IMR-90 (cell line): ENCODE measurements around the gene KAT2B. TPM values are rescaled to one million over a fixed set of nuclear protein-coding genes. Genes with fewer than 3 reads are reported as not detected.

Experiments used
- ATAC-seq: fragments of 200-7000 bp; cut with Tn5 transposase; 2 replicates; pipeline ENCODE4 v1.9.1; 2020; ENCODE audit warnings: low read depth, mild to moderate bottlenecking, moderate library complexity
- BruUV-seq: library from RNA; stranded (reverse); fragments of 400-500 nt; replicated peaks from 2 replicates; lab custom pipeline; 2021; lab: Mats Ljungman, UMichigan
- CTCF ChIA-PET: fragments of 300-600 bp; formaldehyde crosslinking; extraction: SDS; loops from one replicate; lab custom pipeline; 2021; ENCODE audit warnings: antibody characterized with exemption; lab: Yijun Ruan, JAX
- POLR2A ChIA-PET: fragments of 300-600 bp; sonication (Branson Sonifier 250); formaldehyde crosslinking; loops from one replicate; lab custom pipeline; 2022; ENCODE audit warnings: antibody characterized with exemption; ENCODE audit not compliant: unreplicated experiment; lab: Charles Lee
- DNase-seq: peaks from one replicate; pipeline ENCODE4 v3.0.0; 2013
- H2AFZ ChIP-seq: replicated peaks from 2 replicates; pipeline ENCODE3; 2013; ENCODE audit warnings: low read length, mild to moderate bottlenecking; ENCODE audit not compliant: poor library complexity
- H2AK5ac ChIP-seq: 2 replicates; pipeline ENCODE4 v1.6.1; 2013; ENCODE audit warnings: low read depth, low read length, inconsistent platforms
- H2AK9ac ChIP-seq: replicated peaks from 2 replicates; pipeline ENCODE3; 2013; ENCODE audit warnings: mild to moderate bottlenecking, low read depth, low read length, moderate library complexity; ENCODE audit not compliant: poor library complexity
- H2BK120ac ChIP-seq: 2 replicates; pipeline ENCODE4 v1.6.1; 2013; ENCODE audit warnings: low read depth, low read length, inconsistent platforms
- H2BK15ac ChIP-seq: 3 replicates; pipeline ENCODE4 v1.6.1; 2013; ENCODE audit warnings: low read depth, low read length, inconsistent platforms
- H2BK20ac ChIP-seq: 2 replicates; pipeline ENCODE4 v1.6.1; 2013; ENCODE audit warnings: low read depth, mild to moderate bottlenecking, inconsistent platforms, low read length, moderate library complexity
- H2BK5ac ChIP-seq: 2 replicates; pipeline ENCODE4 v1.6.1; 2013; ENCODE audit warnings: mild to moderate bottlenecking, low read depth, low read length, inconsistent platforms; ENCODE audit not compliant: poor library complexity, severe bottlenecking
- H3K14ac ChIP-seq: replicated peaks from 2 replicates; pipeline ENCODE4 v1.6.1; 2013; ENCODE audit warnings: low read depth, low read length, inconsistent platforms
- H3K18ac ChIP-seq: 2 replicates; pipeline ENCODE4 v1.6.1; 2013; ENCODE audit warnings: low read depth, low read length, control low read depth
- H3K23ac ChIP-seq: 2 replicates; pipeline ENCODE4 v1.6.1; 2013; ENCODE audit warnings: low read depth, low read length, inconsistent platforms
- H3K27ac ChIP-seq: 2 replicates; pipeline ENCODE4 v1.5.1; 2013; ENCODE audit warnings: mild to moderate bottlenecking, control low read depth, low read length; ENCODE audit not compliant: insufficient read depth
- H3K27me3 ChIP-seq: 2 replicates; pipeline ENCODE4 v1.6.1; 2013; ENCODE audit warnings: low read length; ENCODE audit not compliant: control insufficient read depth, insufficient read depth
- H3K36me3 ChIP-seq: 2 replicates; pipeline ENCODE4 v1.6.1; 2013; ENCODE audit warnings: low read length, mixed read lengths; ENCODE audit not compliant: control insufficient read depth, insufficient read depth
- H3K4ac ChIP-seq: 2 replicates; pipeline ENCODE4 v1.6.1; 2013; ENCODE audit warnings: low read depth, low read length, inconsistent platforms
- H3K4me1 ChIP-seq: 2 replicates; pipeline ENCODE4 v1.6.1; 2013; ENCODE audit warnings: low read length, mixed read lengths; ENCODE audit not compliant: control insufficient read depth, insufficient read depth
- H3K4me2 ChIP-seq: 2 replicates; pipeline ENCODE4 v1.6.1; 2013; ENCODE audit warnings: low read depth, mild to moderate bottlenecking, control low read depth, low read length, moderate library complexity
- H3K4me3 ChIP-seq: 2 replicates; pipeline ENCODE4 v1.5.1; 2013; ENCODE audit warnings: low read depth, mild to moderate bottlenecking, control low read depth, low read length, moderate library complexity; ENCODE audit not compliant: insufficient read depth
- H3K56ac ChIP-seq: 2 replicates; pipeline ENCODE4 v1.6.1; 2013; ENCODE audit warnings: low read length, inconsistent platforms; ENCODE audit not compliant: insufficient read depth; ENCODE audit errors: extremely low read depth
- H3K79me1 ChIP-seq, 2 experiments: 2 replicates each; pipeline ENCODE4 v1.6.1; 2013; ENCODE audit warnings: low read length in 2 of 2, inconsistent platforms in 1 of 2, low read depth in 1 of 2
- H3K9ac ChIP-seq: 2 replicates; pipeline ENCODE4 v1.6.1; 2013; ENCODE audit warnings: low read depth, low read length, control low read depth
- H3K9me1 ChIP-seq: 2 replicates; pipeline ENCODE4 v1.6.1; 2013; ENCODE audit warnings: low read length, inconsistent platforms; ENCODE audit not compliant: insufficient read depth
- H3K9me3 ChIP-seq: 2 replicates; pipeline ENCODE4 v1.6.1; 2013; ENCODE audit warnings: low read length; ENCODE audit not compliant: control insufficient read depth, insufficient read depth
- H4K20me1 ChIP-seq: 2 replicates; pipeline ENCODE4 v1.6.1; 2013; ENCODE audit warnings: low read length, inconsistent platforms; ENCODE audit not compliant: insufficient read depth
- H4K5ac ChIP-seq: 2 replicates; pipeline ENCODE4 v1.6.1; 2013; ENCODE audit warnings: mild to moderate bottlenecking, low read depth, low read length, control low read depth
- H4K8ac ChIP-seq, 2 experiments: 2 replicates each; pipeline ENCODE4 v1.6.1; 2013; ENCODE audit warnings: low read depth in 2 of 2, low read length in 2 of 2, control low read depth in 1 of 2, inconsistent platforms in 1 of 2
- H4K91ac ChIP-seq: 2 replicates; pipeline ENCODE4 v1.6.1; 2013; ENCODE audit warnings: low read depth, low read length, inconsistent platforms; ENCODE audit not compliant: insufficient read depth
- CEBPB ChIP-seq: IDR thresholded peaks from 2 replicates; pipeline ENCODE4 v1.6.1; 2012; ENCODE audit warnings: low read depth, low read length, improper control_type of control experiment
- WGBS, 2 experiments: methylation state at CpG; one replicate each; pipeline versions ENCODE4 v1.1.5 to v1.1.7; 2013; ENCODE audit warnings: missing lambda C conversion rate in 2 of 2; ENCODE audit not compliant: insufficient read length in 1 of 2; ENCODE audit errors: extremely low coverage in 2 of 2; 5-methylcytosine and 5-hydroxymethylcytosine counted together
- dilution Hi-C: fragments of 300-500 bp; cut with HindIII; formaldehyde crosslinking; loops from one replicate; pipeline ENCODE4 v1.14.3; 2018; ENCODE audit warnings: low sequenced_read_pairs; ENCODE audit not compliant: unreplicated experiment
- in situ Hi-C: fragments of 300-500 bp; cut with MboI; formaldehyde crosslinking; loops from 3 replicates; pipeline ENCODE4 v1.14.3; 2019; ENCODE audit warnings: low sequenced_read_pairs, inconsistent platforms, mixed read lengths
- intact Hi-C: fragments of 100-400 bp; cut with micrococcal nuclease; formaldehyde crosslinking; loops from 2 replicates; pipeline ENCODE4 v1.10.0; 2022
- polyA plus RNA-seq, 3 experiments: library from polyadenylated mRNA; depleted of rRNA; stranded (reverse); fragments of >200 nt; gene quantifications; 2 replicates each; pipeline ENCODE4 v1.2.3, GENCODE V29; 2012; ENCODE audit warnings: low replicate concordance in 1 of 3
- total RNA-seq: library from RNA; depleted of rRNA; stranded (reverse); fragments of >200 nt; gene quantifications from 2 replicates; pipeline ENCODE4 v1.2.3, GENCODE V29; 2012

KAT2B gene
- total and polyA plus RNA-seq, 2 of the 4 experiments (the other 2 are of a cell fraction): 2.0 to 2.2 TPM

GRCh38 chr3:20074226-20075063, 34.2 kb downstream of the KAT2B start:
- Histone ChIP-seq H3K27me3 (no peaks in the 10 kb centered on the region), H2AK9ac (no peak overlapping the region), H2AFZ (no peak overlapping the region), H2BK5ac (no peak overlapping the region), H3K4me2 (no peak overlapping the region), H2BK120ac (no peak overlapping the region), H3K4me1 (no peaks in the 10 kb centered on the region; the same call in 1 of the 2 replicates), H3K79me1 (no peaks in the 10 kb centered on the region), H4K8ac (no peak overlapping the region), H3K9me3 (no peaks in the 10 kb centered on the region), H3K9ac (no peak overlapping the region), H3K27ac (no peak overlapping the region), H4K91ac (no peak overlapping the region), H3K56ac (no peak overlapping the region), H2BK15ac (no peak overlapping the region), H4K20me1 (no peaks in the 10 kb centered on the region), H2AK5ac (no peak overlapping the region), H3K18ac (no peak overlapping the region), H4K5ac (no peak overlapping the region), H3K36me3 (no peaks in the 10 kb centered on the region), H3K23ac (no peak overlapping the region), H3K4ac (no peak overlapping the region), H2BK20ac (no peak overlapping the region), H3K9me1 (no peaks in the 10 kb centered on the region; the same call in 1 of the 2 replicates), H3K14ac (no peak overlapping the region), H3K4me3 (no peak overlapping the region)
- intact Hi-C loops: no loop called here
- BruUV-seq: no TSS peak
- ChIA-PET CTCF (interaction anchor here (0.9 kb wide), 1 partner anchor 33 kb away, joined by 3 read pairs; no protein-coding TSS in a partner anchor), POLR2A (no interaction called here)
- DNase-seq: peak; percentile 53
- peak; percentile 45 for ATAC-seq
- TF ChIP-seq CEBPB: no peak
- WGBS, 2 experiments: no CpG with 5 or more reads among the region's 6 CpGs
- dilution Hi-C loops: no loop called here
- in situ Hi-C loops: no loop called here
